Smooth muscle cell of trachea (primary cell): Measurements from ENCODE around the gene FUT8. TPM values are rescaled to one million over a fixed set of nuclear protein-coding genes. Genes with fewer than 3 reads are reported as not detected.

Experiments
- total RNA-seq: library from RNA; depleted of rRNA; stranded (reverse); fragments of >200 nt; gene quantifications from 2 replicates; pipeline ENCODE4 v1.2.1, GENCODE V29; 2014

FUT8 gene
- 127 and 172 TPM in 2 replicates for total RNA-seq

DNA sequence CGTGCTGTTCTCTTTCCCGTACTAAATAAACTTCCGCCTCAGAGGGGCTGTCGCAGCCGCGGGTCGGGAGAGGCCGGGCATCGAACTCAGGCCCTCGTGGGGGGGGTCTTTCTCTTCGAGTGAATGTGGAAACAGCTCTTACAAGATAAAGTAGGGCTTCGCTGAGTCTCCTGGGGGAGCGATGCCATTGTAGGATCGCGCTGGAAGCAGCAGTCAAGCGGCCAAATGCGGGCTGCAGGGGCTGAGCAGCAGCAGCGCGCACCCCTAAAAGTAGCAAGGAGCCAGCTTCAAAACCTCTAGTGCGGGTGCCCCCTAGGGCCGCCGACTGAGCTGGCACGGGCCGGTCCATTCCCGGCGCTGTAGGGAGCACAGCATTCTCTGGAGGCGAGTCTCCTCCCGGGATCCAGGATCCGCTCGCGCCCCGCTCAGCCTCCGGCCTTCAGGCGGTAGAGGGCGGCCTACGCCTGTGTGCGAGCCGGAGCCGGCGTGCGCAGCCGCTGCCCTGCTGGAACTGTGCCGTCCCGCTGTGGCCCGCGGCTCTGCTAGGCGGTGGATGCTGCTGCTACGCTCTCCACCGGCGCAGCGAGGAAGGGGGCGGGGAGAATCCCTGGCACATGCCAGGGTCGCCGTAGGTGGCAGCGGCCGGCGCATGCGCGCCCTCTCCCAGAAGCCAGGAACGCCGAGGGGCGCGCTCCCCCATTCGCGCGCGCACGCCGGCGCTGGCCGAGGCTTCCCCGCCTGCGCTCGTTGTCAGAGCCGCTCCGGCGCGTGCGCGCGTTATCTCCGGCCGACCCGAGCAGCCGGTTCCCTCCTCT is at the start of gene FUT8:
Gene FUT8, plus strand, starts transcription at position 699 of the 815 bp plus-strand sequence. CDS start 148,834 bp downstream, outside the sequence.

